ENCODE measurements around the gene TRIM26. TPM values are rescaled to one million over a fixed set of nuclear protein-coding genes. Genes with fewer than 3 reads are reported as not detected.

The TRIM26 gene
- total and polyA plus RNA-seq, 2 of the 8 experiments (the other 6 are each of a cell fraction or from before 2014, with no cell fraction given) = 21.5 to 32.3 TPM

DNA sequence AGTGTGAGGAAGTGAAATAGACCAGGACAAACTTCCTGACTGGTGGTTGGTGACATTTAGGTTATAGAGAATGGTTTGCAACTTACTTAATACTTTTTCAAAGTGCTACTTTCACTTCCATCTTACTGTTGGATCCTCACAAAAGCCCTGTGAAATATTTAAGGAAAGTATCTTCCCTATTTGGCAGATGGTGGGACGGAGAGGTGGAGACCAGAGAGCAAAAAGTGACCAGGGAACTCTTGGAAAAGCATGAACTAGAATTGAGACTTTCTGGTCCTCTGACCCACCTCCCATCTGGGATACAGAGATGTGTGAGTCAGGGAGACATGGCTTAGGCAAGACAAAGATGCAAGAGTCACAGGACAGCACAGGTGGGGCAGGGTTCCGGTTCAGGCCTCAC is 55.2 kb downstream of the TRIM26 start (continued):
- TF ChIP-seq ATF3 (IDR thresholded peaks at IDR 0.05; ENCODE audit: insufficient read depth, low read depth, low read length) = no peak
- no peak for TF ChIP-seq RAD21 (IDR thresholded peaks at IDR 0.05 in 1 of 2, conservative IDR thresholded peaks at IDR 0.05 in 1 of 2; ENCODE audit: low read depth in 2 of 2, low read length in 2 of 2)
- TF ChIP-seq, protein P1, sequence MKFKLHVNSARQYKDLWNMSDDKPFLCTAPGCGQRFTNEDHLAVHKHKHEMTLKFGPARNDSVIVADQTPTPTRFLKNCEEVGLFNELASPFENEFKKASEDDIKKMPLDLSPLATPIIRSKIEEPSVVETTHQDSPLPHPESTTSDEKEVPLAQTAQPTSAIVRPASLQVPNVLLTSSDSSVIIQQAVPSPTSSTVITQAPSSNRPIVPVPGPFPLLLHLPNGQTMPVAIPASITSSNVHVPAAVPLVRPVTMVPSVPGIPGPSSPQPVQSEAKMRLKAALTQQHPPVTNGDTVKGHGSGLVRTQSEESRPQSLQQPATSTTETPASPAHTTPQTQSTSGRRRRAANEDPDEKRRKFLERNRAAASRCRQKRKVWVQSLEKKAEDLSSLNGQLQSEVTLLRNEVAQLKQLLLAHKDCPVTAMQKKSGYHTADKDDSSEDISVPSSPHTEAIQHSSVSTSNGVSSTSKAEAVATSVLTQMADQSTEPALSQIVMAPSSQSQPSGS (IDR thresholded peaks at IDR 0.05; ENCODE audit: low read length) = no peak
